VCaP (cell line): Measurements from ENCODE around the gene NAALADL2.

ENCODE experiments used
- H3K27ac ChIP-seq: fragments of 450-650 bp; 2 replicates; pipeline ENCODE4 v1.5.1; 2017
- TF ChIP-seq, protein P1 (sequence below): fragments of 450-650 bp; conservative IDR thresholded peaks from 2 replicates; pipeline ENCODE4 v1.5.1; 2017; ENCODE audit warnings: mild to moderate bottlenecking, moderate library complexity

Gene NAALADL2

DNA sequence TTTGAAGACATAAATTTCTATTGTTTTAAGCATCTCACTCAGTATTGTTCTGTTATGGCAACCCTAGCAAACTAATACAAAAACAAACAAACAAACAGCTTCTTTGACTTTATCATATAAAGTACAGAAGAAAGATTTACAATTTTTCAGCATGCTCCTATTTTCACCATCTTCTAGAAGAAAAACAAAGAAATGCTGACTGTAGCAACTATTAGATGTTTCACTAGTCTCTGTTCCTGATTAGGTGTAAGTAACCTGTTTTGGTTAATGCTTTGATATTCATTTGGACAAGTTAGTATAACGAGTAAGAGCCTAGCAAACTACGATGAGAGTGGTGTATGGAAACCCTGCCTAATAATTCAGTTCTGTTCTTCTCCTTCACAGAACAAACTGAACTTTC is 478.5 kb downstream of the NAALADL2 start:
- peak overlapping the region; percentile 76 for H3K27ac ChIP-seq

DNA sequence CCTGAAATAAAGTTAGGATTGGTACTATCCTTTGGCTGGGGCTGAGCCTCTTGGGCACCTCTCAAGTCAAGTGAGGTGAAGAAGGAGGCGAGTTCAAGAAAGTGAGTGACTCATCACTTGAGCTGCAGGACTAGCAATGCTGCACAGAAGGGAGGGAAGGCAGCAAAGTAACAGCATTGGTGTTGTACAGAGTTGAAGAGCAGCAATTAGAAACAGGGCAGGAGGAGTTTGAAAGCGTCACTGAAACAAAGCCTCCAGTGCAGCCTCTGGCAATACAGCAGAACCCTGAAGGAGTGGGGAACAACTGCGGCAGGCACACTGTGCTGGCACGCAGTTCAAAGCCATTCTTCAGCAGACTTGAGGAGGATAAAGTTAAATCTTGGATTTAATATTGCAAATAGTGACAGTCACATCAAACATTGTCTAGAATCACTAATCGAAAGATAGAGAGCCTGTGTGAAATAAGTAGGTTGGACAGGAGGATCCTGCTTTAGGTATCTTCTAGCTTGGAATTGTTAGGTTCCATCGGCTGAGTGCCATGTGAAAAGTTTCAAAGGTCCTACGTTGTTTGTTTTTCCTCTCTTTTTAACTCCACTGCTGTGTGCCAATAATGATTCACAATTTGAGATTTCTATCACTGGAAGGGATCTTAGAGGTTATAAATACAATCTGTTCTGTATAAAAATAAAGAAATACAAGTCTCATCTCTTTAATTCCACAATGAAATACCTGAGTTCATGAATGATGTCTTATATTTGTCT is 479.8 kb downstream of the NAALADL2 start:
- TF ChIP-seq, protein P1, sequence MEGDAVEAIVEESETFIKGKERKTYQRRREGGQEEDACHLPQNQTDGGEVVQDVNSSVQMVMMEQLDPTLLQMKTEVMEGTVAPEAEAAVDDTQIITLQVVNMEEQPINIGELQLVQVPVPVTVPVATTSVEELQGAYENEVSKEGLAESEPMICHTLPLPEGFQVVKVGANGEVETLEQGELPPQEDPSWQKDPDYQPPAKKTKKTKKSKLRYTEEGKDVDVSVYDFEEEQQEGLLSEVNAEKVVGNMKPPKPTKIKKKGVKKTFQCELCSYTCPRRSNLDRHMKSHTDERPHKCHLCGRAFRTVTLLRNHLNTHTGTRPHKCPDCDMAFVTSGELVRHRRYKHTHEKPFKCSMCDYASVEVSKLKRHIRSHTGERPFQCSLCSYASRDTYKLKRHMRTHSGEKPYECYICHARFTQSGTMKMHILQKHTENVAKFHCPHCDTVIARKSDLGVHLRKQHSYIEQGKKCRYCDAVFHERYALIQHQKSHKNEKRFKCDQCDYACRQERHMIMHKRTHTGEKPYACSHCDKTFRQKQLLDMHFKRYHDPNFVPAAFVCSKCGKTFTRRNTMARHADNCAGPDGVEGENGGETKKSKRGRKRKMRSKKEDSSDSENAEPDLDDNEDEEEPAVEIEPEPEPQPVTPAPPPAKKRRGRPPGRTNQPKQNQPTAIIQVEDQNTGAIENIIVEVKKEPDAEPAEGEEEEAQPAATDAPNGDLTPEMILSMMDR = no peak
- H3K27ac ChIP-seq = peak overlapping the region; percentile 76

More for the DNA sequence above, 478.5 kb downstream of the NAALADL2 start:
- TF ChIP-seq, protein P1 = no peak

DNA sequence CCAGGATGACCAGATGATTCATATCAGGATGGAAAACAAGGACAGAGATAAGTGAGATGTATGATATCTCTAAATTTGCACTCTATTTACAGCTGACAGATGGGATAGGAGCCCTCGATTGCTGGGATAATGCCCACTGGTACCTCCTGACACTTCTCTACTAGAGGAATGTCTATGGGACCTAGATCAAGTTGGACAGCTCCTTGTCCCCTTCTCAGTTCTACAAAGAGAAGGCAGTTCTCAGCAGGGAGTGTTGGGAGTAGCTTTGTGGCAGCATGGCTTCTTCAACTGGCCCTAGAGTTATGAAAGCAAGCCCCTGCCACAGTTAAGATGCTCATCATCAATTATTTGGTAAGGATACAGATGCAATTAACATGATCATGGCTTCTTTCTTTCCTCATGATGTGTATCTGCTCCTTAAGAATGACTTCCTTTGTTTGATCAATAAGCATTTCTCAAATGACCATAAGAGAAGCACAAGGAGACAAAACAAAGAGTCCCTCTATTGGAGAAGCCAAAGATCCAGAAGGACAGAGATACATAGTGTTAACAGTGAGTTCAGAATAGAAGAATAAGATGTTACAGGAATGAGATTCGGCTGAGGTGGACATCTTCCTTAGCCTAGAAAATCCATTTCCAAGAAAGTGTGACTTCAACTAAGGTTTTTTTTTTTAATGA is 481.3 kb downstream of the NAALADL2 start:
- TF ChIP-seq, protein P1 = no peak
- peak overlapping the region; percentile 76 for H3K27ac ChIP-seq

DNA sequence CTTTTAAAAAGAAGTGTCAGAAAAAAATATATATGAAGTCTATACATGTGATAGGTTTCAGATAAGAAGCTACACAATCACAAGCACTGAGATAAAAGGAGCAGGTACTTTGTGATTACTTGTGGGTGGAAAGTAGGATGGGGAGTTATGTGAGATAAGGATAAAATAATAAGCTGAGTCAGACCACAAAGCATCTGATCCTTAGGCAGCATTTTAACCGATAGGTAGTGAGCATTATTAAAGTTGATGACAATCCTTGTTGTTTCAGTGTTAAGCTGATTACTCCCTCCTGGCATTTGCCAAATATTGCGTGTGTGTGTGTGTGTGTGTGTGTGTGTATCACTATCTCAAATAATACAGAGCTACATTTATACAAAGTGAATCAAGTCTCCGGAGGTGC is 483.1 kb downstream of the NAALADL2 start:
- H3K27ac ChIP-seq = no peak overlapping the region
- TF ChIP-seq, protein P1 = no peak

DNA sequence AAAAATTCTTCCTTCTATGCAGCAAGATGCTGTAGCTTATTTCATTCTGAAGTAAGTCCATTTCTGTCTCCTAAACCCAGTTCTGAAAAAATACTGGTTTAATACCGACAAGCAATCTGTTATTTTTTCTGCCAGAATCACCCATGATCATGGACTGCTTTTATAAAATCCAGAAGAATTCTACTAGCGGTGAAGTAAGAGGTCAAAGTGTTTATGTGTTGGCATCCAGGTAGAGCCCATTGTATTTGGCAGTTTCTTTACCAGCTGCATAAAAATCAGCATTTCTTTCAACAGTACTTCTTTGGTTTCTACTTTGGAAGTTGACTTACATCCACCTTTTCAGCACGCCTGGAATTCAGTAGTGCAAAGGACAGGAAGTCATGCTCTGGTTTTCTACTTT is 484.8 kb downstream of the NAALADL2 start:
- TF ChIP-seq, protein P1 = no peak
- no peak overlapping the region for H3K27ac ChIP-seq

DNA sequence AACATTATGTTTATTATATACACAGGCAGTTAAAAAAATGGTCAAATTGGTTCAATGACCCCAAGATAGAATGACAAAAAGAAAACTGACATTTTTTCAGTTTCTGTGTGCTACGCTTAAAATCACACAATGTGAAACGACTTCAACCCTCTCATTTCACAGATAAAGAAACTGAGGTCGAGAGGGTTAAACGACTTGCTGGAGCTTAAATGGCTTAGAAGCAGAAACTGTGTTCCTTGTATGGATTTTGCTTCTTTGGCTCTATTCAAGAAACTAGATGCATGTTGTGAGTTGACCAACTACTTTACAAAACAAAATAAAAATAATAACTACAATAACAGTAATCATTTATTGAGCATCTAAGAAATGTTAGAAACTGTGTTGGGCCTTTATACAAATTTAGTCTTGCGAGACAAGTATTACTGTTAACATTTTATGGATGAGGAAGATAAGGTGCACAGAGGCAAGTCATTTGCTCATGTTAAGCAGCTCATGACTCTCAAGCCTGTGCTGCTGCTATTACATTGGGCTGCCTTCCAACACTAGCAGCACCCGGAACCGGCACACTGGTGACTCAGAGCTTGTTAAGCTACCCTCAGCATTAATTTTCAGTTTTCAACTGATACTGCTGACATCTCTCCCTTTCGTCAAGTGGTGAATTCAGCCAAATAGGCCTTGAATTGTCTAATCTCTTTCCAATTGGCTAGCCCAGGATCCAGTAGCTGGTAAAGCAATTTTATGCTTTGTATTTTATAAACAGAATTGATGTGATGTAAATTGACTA is 487.6 kb downstream of the NAALADL2 start:
- TF ChIP-seq, protein P1 = no peak
- no peak overlapping the region for H3K27ac ChIP-seq

DNA sequence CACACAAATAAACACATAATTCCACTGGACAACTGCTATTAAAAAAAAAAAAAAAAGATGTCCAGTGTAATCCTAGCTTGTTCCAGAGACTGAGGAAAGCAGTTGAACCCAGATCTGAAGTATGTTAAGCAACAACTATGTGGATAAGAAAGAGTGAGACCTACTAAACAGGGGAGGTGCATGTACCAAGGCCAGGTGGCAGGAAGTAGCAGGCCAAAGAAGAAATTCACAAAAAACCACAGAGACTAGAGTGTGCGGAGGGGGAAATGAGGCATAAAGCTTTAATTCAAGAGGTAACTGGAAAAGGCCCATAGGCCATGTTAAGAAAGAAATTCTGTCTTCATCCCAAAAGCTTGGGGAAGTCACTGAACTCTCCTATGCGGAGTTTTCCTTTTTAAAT is 490.0 kb downstream of the NAALADL2 start:
- TF ChIP-seq, protein P1 = no peak
- H3K27ac ChIP-seq = no peak overlapping the region
